Motor neuron (in vitro differentiated cells): ENCODE results near the gene TTYH3. TPM values are rescaled to one million over a fixed set of nuclear protein-coding genes. Genes with fewer than 3 reads are reported as not detected.

Experiments
- ATAC-seq, 8 experiments: fragments of 200-7000 bp; cut with Tn5 transposase; replicated peaks in 6 of 8; 2 replicates each; pipeline ENCODE4 v1.8.0; 2021; ENCODE audit warnings: mild to moderate bottlenecking in 8 of 8, moderate library complexity in 8 of 8
- H3K27ac ChIP-seq, 2 donors: fragments of 250-450 bp; sonication (Bioruptor Pico); 2 replicates each; pipeline ENCODE4 v1.9.0; 2021; ENCODE audit warnings: antibody characterized with exemption in 2 of 2, mild to moderate bottlenecking in 2 of 2, moderate library complexity in 1 of 2
- H3K4me1 ChIP-seq, 2 donors: fragments of 250-450 bp; sonication (Bioruptor Pico); replicated peaks in 1 of 2; 2 replicates each; pipeline ENCODE4 v1.6.1; 2021; ENCODE audit warnings: antibody characterized with exemption in 2 of 2, mild to moderate bottlenecking in 2 of 2, moderate library complexity in 1 of 2
- H3K4me3 ChIP-seq, 5 donors: fragments of 250-450 bp; sonication (Bioruptor Pico); 2 replicates each; pipeline ENCODE4 v1.9.0; 2021; ENCODE audit warnings: antibody characterized with exemption in 5 of 5, mild to moderate bottlenecking in 5 of 5, moderate library complexity in 4 of 5
- WGBS, 10 experiments: fragments of 450-650 bp; shearing (Covaris generic); methylation state at CpG; one replicate each; pipeline ENCODE4 v1.0.0; 2022; 5-methylcytosine and 5-hydroxymethylcytosine counted together
- in situ Hi-C, 9 experiments: fragments of 400-800 bp; cut with MboI; loops; one replicate each; pipeline ENCODE4 v1.15.0; 2021; ENCODE audit warnings: low sequenced_read_pairs in 9 of 9, low pct_unique_long_range_greater_than_20kb in 2 of 9; ENCODE audit not compliant: unreplicated experiment in 9 of 9
- total RNA-seq, 8 experiments: library from RNA; unstranded; fragments of 300-600 nt; gene quantifications; 2 replicates each; pipeline versions ENCODE4 v1.2.3 to v1.2.4, GENCODE V29; 2022

TTYH3 gene
- total RNA-seq, 8 experiments from 2014 or later = 9.6 to 71.1 (median 37.5) TPM

DNA sequence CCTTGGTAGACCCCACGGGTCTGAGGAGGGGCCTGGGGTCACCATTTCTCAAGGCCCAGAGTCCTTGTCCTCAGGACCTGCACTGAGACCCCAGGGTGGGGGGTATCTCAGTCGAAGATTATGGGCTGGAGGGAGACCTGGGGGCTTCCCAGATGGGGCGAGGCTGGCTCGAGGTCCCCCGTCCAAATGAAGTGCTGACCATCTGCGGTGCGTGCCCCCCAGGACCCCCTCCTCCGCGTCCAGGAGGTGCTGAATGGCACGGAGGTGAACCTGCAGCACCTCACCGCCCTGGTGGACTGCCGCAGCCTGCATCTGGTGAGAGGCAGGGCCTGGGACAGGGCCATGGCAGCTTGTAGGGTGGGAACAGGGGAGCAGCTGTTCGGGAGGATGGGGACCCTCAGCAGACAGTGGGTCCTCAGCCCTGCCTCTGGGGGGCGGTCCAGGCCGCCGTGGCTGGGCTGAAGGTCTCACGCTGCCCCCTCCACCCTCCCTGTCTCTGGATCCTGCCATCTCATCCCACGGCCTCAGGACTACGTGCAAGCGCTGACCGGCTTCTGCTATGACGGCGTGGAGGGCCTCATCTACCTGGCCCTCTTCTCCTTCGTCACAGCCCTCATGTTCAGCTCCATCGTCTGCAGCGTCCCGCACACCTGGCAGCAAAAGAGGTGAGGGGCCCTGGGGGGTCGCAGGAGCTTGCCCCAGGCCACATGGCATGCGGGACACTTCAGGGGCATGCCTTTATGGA is 24.3 kb downstream of the TTYH3 start:
- H3K4me1 ChIP-seq = peaks cover 0 to 6% of the 10 kb centered on the region in 2 donors
- no peak overlapping the region for H3K27ac ChIP-seq
- ATAC-seq = no peak
- no peak overlapping the region for H3K4me3 ChIP-seq
- in situ Hi-C loops = no loop called here
- 83 to 93% (median 93%) methylated on average over 3 to 6 of the region's 29 CpGs; no CpG with 5 or more reads in 7 of the 10 experiments for WGBS, 10 experiments

DNA sequence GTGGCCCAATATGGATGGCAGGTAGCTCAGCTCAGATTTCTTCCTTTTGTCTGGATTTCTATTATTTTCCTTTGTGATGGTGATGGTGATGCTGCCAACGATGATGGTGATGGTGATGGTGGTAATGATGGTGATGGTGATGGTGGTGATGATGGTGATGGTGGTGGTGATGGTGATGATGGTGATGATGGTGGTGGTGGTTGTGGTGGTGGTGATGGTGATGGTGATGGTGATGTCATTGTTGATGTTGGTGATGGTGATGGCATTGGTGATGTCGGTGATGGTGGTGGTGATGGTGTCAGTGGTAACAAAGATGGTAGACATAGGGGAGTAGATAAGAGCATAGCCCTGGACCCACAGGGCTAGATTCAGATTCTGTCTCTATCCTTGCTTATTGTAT is 25.4 kb downstream of the TTYH3 start:
- no peak overlapping the region for H3K27ac ChIP-seq
- in situ Hi-C loops = no loop called here
- H3K4me1 ChIP-seq = peaks cover 0 to 4% of the 10 kb centered on the region in 2 donors
- ATAC-seq = no peak
- 67 to 100% (median 92%) methylated on average over 1 to 2 of the region's 2 CpGs; no CpG with 5 or more reads in 3 of the 10 experiments for WGBS, 10 experiments
- H3K4me3 ChIP-seq = no peak overlapping the region

DNA sequence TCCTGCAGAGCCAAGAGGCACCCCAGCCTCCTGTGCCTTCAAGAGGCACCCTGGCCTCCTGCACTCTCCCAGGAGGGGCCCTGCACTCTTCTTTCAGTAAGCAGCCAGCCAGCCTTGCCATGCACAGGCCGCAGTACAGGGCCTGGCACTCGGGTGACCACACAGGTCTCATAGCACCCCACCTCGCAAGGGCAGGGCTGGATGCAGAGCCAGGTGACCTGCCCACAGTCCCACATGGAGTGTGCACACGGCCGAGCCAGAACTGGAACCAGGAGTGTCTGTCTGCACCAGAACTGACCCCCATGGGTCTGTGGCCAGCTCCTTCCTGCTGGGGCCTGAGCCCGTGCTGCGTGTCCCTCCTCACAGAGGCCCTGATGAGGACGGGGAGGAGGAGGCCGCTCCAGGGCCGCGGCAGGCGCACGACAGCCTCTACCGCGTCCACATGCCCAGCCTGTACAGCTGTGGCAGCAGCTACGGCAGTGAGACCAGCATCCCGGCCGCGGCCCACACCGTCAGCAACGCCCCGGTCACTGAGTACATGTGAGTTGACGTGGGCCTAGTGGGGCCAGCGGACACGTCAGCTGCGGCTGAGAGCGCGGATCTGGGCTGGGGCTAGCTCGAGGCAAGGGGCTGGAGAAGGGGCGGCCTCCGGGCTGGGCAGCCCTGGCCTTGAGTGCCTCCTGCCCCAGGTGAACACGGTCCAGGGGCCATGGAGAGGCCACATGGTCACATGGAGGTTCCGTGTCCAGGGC is 26.3 kb downstream of the TTYH3 start:
- in situ Hi-C loops = no loop called here
- 90 to 91% methylated on average over 6 to 20 of the region's 33 CpGs; no CpG with 5 or more reads in 8 of the 10 experiments for WGBS, 10 experiments
- Histone ChIP-seq H3K27ac (no peak overlapping the region), H3K4me1 (peaks cover 0 to 1% of the 10 kb centered on the region in 2 donors), H3K4me3 (no peak overlapping the region)
- ATAC-seq = no peak

DNA sequence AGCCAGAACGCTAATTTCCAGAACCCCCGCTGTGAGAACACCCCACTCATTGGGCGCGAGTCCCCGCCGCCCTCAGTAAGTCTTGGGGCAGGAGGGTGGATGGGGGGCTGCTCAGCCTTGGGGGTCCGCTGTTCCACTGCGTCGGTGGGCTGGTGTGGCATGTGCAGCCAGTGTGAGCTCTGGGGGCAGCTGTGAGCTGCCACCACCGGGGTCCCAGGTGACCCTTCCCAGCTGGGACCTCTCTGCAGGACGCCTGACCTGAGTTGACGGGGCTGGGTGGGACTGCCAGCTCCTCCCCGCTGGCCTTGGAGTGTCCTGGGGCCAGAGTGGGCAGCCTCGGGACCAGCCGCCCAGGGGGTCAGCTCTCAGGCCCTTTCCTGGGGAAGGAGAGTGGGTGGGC is 27.2 kb downstream of the TTYH3 start:
- no peak overlapping the region for H3K27ac ChIP-seq
- H3K4me3 ChIP-seq = no peak overlapping the region
- no peak for ATAC-seq
- in situ Hi-C loops = no loop called here
- H3K4me1 ChIP-seq = peaks cover 2 to 10% of the 10 kb centered on the region in 2 donors
- 90% methylated on average over 2 of the region's 15 CpGs; no CpG with 5 or more reads in 9 of the 10 experiments for WGBS, 10 experiments

DNA sequence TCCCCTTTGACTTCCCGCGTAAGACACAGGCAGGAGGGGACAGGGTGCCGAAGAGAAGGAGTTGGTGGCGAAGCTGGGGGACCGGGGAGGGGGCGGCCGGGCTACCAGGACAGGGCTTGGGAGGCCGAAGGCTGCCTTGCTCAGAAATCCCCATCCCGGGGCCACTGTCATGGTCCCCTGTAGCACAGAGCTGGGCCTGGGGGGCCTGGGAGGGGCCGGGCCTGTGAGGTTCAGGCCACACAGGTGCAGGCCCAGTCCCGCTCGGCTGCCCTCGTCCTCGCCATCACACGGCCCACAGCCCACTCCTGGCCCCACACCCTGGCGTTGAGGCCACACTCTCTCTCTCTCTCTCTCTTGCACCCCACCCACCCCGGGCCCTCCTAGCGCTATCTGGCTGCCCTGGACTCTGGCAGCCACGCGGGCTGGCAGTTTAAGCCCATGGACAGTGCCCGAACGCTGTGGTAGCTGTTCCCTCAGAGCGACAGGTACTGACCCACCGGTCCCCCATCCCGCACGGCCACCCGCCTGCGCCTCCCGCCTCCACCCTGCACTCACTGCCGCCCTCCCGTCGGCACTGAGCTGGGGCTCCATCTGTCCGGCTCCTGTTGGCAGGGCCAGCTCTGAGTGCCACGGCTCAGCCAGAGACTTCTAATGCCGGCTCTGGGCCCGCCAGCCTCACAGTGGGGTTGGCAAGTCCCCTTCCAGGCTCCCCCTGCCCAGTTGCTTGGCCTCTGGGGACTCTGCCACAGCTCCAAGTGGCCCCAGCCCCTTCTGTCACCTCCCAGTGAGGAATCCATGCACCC is 28.0 kb downstream of the TTYH3 start:
- in situ Hi-C loops = no loop called here
- WGBS, 10 experiments = 84 to 100% methylated on average over 2 to 5 of the region's 36 CpGs; no CpG with 5 or more reads in 8 of the 10 experiments
- peaks cover 2 to 16% of the 10 kb centered on the region in 2 donors for H3K4me1 ChIP-seq
- H3K4me3 ChIP-seq = no peak overlapping the region
- no peak for ATAC-seq
- no peak overlapping the region for H3K27ac ChIP-seq

DNA sequence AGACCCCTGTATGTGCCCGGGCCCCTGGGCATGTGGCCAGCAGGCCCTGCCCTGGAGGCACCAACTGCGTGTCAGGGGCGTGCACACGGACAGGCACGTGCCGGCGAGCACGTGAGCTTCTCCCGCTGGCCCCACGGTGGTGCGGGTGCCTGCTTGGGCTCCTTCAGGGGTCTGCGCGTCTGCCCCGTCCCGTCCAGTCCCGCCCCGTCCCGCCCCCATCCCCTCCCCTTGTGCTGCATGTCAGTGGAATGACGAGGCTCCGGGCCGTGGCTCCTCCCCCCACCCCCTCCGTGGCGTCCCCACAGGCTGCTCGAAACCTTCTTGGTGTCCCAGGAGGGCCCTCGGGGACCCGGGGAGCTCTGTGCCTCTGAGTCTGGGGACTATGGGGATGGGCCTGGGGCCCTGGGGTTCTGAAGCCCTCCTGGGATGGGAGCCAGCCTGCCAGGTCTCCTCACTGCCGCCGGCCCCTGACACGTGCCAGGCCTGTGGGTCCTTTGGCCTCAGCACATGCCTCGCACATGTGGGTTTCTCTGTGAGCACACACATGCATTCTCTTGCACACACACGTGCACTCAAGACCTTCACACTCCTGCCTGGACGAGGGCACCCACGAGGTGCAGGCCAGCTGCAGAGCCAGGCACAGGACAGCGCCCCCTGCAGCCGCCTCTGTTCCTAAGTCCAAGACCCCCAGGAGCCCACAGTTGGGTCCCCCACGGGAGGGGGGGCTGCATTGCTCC is 28.7 kb downstream of the TTYH3 start:
- no peak overlapping the region for H3K27ac ChIP-seq
- 50% methylated on average over 2 of the region's 36 CpGs; no CpG with 5 or more reads in 9 of the 10 experiments for WGBS, 10 experiments
- in situ Hi-C loops = no loop called here
- H3K4me1 ChIP-seq = peaks cover 2 to 19% of the 10 kb centered on the region in 2 donors
- peak in 4 of 8 experiments; percentile 2 to 7 (median 3) for ATAC-seq
- H3K4me3 ChIP-seq = no peak overlapping the region

DNA sequence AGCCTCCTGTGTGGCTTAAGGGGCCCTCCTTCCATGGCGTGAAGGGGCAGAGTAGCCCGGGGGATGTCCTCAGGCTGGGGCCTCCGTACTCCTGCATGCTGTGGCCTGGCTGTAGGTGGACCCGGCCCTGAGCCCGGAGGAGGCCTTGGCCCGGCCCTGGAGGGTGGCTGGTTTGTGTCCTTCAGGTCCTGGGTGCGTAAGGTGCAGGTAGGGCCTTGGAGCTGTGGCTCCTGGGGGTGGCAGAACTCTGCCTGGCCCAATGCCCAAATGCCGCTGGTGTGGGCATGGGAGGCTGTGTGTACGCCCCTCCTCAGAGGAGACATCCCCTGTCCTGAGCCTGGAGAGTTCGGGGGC is 29.3 kb downstream of the TTYH3 start:
- ATAC-seq = peak in 5 of 8 experiments; percentile 1 to 18 (median 14)
- in situ Hi-C loops = no loop called here
- H3K4me1 ChIP-seq = peaks cover 2 to 19% of the 10 kb centered on the region in 2 donors
- 93 to 100% methylated on average over 2 to 3 of the region's 10 CpGs; no CpG with 5 or more reads in 8 of the 10 experiments for WGBS, 10 experiments
- H3K27ac ChIP-seq = no peak overlapping the region
- H3K4me3 ChIP-seq = no peak overlapping the region

DNA sequence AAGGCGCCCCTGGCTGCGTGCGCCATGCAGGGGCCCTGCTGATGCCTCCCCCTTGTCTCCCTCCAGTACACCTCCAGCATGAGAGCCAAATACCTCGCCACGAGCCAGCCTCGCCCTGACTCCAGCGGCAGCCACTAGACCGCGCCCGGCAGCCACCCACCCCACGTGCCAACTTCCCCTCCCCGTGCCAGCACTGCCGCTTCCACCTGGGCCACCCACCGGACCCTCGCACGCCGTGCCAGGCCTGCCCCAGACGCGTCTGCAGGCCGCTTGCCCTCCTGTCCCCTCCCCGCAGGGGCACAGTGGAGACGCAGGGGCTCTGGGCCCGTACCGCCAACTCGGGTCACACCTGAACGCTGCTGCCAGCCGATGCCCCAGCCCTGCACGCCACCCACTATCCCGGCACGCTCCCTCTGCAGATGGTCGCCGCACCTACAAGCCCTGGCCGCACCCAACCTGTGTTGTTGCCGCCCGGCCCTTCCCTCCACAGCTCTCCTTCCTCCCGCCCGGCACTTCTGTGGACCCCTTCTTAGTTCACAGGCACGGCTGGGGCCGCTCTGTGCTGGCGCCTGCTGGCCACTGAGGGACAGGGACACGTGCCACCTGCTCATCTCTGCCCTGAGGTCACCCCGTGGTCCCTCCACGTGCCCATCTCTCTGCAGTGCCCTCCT is 30.0 kb downstream of the TTYH3 start:
- in situ Hi-C loops = no loop called here
- H3K4me1 ChIP-seq = peaks cover 2 to 19% of the 10 kb centered on the region in 2 donors
- peak in 5 of 8 experiments; percentile 3 to 53 (median 35) for ATAC-seq
- no peak overlapping the region for H3K27ac ChIP-seq
- no peak overlapping the region for H3K4me3 ChIP-seq
- WGBS, 10 experiments = 88 to 100% (median 98%) methylated on average over 1 to 9 of the region's 43 CpGs; no CpG with 5 or more reads in 7 of the 10 experiments

DNA sequence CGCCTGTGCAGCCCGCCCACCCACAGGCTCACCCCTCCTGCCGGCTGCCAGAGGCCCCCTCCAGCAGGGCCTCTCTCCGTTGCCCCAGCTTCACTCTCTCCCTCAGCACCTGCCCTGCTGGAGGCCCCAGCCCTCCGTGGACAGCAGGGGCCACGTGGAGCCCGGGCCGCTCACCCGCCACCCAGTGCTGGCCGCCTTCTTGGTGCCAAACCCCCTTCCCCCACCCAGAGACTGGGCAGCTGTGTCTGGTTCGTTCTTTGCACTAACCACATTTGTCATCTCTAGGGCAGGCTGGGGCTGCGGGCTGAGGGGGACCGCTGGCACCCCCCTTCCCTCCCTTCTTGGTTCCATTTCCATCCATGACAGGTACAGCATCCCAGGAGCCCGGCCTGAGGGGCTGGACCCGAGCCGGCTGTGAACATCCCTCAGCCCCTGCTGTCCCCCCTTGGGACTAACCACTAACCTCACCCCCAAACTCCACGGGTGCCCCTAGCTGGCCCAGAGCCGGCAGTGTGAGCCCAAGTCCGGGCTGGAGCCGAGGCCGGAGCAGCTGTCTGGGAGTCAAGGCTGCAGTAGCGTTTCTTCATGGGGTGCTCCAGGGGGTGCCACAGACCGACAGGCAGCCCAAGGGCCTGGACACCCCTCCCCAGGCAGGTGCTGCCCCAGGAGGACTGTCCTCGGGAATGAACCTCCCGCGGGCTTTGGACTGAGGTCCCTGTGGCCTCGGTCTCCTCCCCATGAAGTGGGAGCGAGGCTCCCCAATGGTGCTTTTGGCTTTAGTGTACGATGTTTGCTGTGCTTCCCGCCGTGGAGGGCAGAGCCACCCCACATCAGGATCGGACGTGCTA is 30.7 kb downstream of the TTYH3 start:
- peak overlapping the region in 1 of 2 donors; percentile 68 for H3K27ac ChIP-seq
- peak in 5 of 8 experiments; percentile 2 to 54 (median 32) for ATAC-seq
- WGBS, 10 experiments = 20 to 100% (median 80%) methylated on average over 1 of the region's 33 CpGs; no CpG with 5 or more reads in 7 of the 10 experiments

DNA sequence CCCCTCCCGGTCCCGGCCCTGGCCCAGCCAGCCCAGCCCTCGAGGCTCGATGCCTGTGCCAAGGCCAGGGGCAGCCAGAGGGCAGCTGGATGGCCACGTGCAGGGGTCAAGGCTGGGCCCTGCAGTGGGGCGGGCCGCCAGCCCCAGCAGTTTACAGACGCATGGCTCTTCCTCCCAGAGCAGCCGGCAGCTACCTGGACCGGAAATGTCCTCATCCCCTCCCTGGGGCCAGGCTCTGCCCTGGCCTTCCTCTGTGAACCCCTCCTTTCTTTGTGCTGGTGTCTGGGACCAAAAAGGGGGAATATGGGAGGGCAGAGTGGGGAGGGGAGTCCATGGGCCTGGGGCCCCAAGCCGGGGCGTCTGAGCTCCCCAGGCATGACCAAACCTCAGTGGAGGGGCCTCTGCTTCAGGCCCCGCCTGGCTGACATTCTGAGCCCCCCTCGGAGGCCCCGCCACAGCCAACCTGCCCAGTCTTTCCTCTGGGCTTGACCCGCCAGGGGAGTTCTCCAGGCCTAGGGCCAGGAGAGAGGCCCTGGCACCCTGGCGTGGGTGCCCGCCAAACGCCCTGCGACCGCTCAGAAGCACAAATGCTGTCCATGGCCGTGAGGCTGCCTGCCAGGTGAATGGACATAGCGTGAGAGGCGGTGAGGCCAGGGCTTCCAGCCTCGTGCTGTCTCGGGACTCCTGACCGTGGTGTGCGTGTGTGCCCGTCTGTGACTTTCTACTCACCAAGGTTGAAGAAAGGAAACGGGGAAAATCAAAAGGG is 31.5 kb downstream of the TTYH3 start:
- ATAC-seq = peak; percentile 1 to 13 (median 10)
- Histone ChIP-seq H3K27ac (peak overlapping the region in 1 of 2 donors; percentile 68), H3K4me1 (peaks cover 2 to 19% of the 10 kb centered on the region in 2 donors), H3K4me3 (no peak overlapping the region)
- 75 to 100% (median 90%) methylated on average over 1 to 13 of the region's 30 CpGs; no CpG with 5 or more reads in 5 of the 10 experiments for WGBS, 10 experiments
- in situ Hi-C loops = no loop called here

More for the DNA sequence above, 30.7 kb downstream of the TTYH3 start:
- Histone ChIP-seq H3K4me1 (peaks cover 2 to 19% of the 10 kb centered on the region in 2 donors), H3K4me3 (no peak overlapping the region)
- in situ Hi-C loops = no loop called here

DNA sequence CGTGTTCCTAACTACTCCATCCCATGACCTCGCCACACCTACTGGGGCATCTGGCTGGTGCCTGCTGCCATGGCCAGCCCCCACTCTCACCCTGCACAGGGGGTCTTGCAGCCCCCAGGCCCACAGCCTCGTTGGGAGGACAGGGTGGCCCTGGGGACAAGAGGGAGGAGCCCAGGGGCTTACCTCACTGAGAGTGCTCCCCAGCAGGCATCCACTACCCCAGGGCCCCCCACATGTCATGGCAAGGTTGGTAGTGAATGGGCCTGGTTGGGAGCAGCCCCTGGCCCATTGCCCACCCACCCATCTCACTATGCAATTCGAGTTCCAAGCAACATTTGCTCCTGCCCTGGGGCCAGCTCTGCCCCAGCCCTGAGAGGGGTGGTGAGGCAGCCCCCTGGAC is 32.2 kb downstream of the TTYH3 start:
- in situ Hi-C loops = no loop called here
- peaks cover 2 to 19% of the 10 kb centered on the region in 2 donors for H3K4me1 ChIP-seq
- H3K4me3 ChIP-seq = no peak overlapping the region
- no peak for ATAC-seq
- peak overlapping the region in 1 of 2 donors; percentile 68 for H3K27ac ChIP-seq
- 77 to 80% methylated on average over 1 to 3 of the region's 4 CpGs; no CpG with 5 or more reads in 8 of the 10 experiments for WGBS, 10 experiments
